Activated naive CD4-positive, alpha-beta T cell treated with anti-CD3 and anti-CD28 coated beads for 36 hours (primary cell): ENCODE results near the gene CPAMD8. TPM values are rescaled to one million over a fixed set of nuclear protein-coding genes. Genes with fewer than 3 reads are reported as not detected.
A peak's percentile ranks its signal among the peaks of the same experiment; 100 is the strongest.
"Not testable (repeated sequence)": the region's sequence is repeated elsewhere in the genome, so short reads cannot be mapped to it uniquely, and the experiment has no call there.

Source experiments
- CTCF ChIA-PET: fragments of 350-600 bp; sonication (Branson Sonifier 250); formaldehyde crosslinking; loops from one replicate; lab custom pipeline; 2021; ENCODE audit warnings: antibody characterized with exemption; lab: Charles Lee
- DNase-seq: peaks from one replicate; pipeline ENCODE4 v3.0.0-alpha.2; 2020
- H3K27ac Mint-ChIP-seq: one replicate; pipeline ENCODE4 v1.8.0; 2021; ENCODE audit warnings: mild to moderate bottlenecking, mixed read lengths
- H3K27me3 Mint-ChIP-seq: one replicate; pipeline ENCODE4 v1.8.0; 2021; ENCODE audit warnings: low read depth, mixed read lengths
- H3K36me3 Mint-ChIP-seq: one replicate; pipeline ENCODE4 v1.8.0; 2021; ENCODE audit warnings: low read depth, mixed read lengths
- H3K4me1 Mint-ChIP-seq: one replicate; pipeline ENCODE4 v1.8.0; 2021; ENCODE audit warnings: low read depth, mixed read lengths
- H3K4me3 Mint-ChIP-seq: one replicate; pipeline ENCODE4 v1.8.0; 2021; ENCODE audit warnings: mild to moderate bottlenecking, moderate library complexity, mixed read lengths
- H3K9me3 Mint-ChIP-seq: one replicate; pipeline ENCODE4 v1.8.0; 2021; ENCODE audit warnings: mixed read lengths
- intact Hi-C: fragments of 100-400 bp; cut with micrococcal nuclease; formaldehyde crosslinking; loops from one replicate; pipeline ENCODE4 v1.15.1; 2023
- total RNA-seq, 2 experiments: library from RNA; stranded (reverse); gene quantifications; one replicate each; pipeline ENCODE4 v1.2.3, GENCODE V29; 2021

The CPAMD8 gene
- total RNA-seq, 2 experiments from 2014 or later, result 0.41 to 0.44 TPM

DNA sequence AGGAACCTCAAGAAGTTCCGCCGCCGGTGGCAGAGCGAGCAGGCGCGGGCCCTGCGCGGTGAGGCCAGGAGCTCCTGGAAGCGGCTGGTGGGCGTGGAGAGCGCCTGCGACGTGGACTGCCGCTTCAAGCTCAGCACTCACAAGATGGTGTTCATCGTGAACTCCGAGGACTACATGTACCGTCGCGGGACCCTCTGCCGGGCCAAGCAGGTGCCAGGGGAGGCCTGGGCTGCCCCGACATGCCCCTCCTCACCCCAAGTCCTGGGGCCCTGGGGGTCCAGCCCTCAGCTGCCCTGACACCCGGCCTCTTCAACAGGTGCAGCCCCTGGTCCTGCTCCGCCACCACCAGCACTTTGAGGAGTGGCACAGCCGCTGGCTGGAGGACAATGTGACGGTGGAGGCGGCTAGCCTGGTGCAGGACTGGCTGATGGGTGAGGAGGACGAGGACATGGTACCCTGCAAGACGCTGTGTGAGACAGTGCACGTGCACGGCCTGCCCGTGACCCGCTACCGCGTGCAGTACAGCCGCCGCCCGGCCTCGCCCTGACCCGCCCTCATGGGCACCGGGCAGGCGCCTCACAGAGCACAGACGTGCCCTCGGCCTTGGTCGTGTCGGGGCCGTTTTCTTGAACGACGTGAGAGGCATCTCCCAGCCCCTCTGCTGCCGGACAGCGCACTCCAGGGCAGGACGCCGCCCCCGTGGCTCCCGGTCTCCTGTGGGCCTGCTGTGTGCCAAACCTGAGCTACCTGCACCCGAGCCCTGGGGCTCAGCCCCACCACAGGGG, 148.2 kb downstream of the CPAMD8 start:
- H3K27me3 Mint-ChIP-seq, result no peaks in the 10 kb centered on the region
- H3K9me3 Mint-ChIP-seq, result peaks cover 20% of the 10 kb centered on the region
- peaks cover 13% of the 10 kb centered on the region for H3K4me1 Mint-ChIP-seq
- H3K4me3 Mint-ChIP-seq, result no peak overlapping the region
- CTCF ChIA-PET, result no interaction called here
- intact Hi-C loops, result no loop called here
- no peak overlapping the region for H3K27ac Mint-ChIP-seq
- H3K36me3 Mint-ChIP-seq, result peaks cover 40% of the 10 kb centered on the region
- no peak for DNase-seq

DNA sequence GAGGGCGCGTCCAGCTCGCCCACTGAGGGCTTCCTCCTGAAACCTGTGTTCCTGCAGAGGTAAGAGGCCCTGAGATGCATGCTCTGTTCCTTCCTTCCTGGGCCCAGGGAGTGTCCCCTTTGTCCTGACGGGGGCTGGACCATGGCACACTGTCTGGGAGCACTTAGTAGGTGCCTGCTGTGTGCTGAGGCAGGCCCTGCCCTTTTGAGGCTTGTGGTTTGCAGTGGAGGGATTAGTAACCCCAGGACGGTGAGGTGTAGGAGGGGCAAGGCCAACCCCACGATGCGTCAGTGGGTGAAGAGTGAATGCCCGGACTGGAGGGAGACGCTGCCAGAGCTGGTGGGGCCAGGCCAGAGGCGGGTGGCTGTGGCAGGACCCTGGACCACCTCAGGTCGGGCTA, 149.0 kb downstream of the CPAMD8 start:
- Mint-ChIP-seq H3K4me1 (peaks cover 13% of the 10 kb centered on the region), H3K4me3 (no peak overlapping the region), H3K27ac (no peak overlapping the region), H3K9me3 (peaks cover 15% of the 10 kb centered on the region), H3K27me3 (no peaks in the 10 kb centered on the region), H3K36me3 (peaks cover 37% of the 10 kb centered on the region)
- no peak for DNase-seq
- intact Hi-C loops, result no loop called here
- CTCF ChIA-PET, result no interaction called here

GRCh38 chr19:16876904-16877361, 149.7 kb downstream of the CPAMD8 start:
- Mint-ChIP-seq H3K27ac (no peak overlapping the region), H3K4me1 (peaks cover 13% of the 10 kb centered on the region), H3K27me3 (no peaks in the 10 kb centered on the region), H3K36me3 (peaks cover 42% of the 10 kb centered on the region), H3K4me3 (no peak overlapping the region), H3K9me3 (peaks cover 9% of the 10 kb centered on the region)
- no peak for DNase-seq
- CTCF ChIA-PET, result no interaction called here
- intact Hi-C loops, result no loop called here

DNA sequence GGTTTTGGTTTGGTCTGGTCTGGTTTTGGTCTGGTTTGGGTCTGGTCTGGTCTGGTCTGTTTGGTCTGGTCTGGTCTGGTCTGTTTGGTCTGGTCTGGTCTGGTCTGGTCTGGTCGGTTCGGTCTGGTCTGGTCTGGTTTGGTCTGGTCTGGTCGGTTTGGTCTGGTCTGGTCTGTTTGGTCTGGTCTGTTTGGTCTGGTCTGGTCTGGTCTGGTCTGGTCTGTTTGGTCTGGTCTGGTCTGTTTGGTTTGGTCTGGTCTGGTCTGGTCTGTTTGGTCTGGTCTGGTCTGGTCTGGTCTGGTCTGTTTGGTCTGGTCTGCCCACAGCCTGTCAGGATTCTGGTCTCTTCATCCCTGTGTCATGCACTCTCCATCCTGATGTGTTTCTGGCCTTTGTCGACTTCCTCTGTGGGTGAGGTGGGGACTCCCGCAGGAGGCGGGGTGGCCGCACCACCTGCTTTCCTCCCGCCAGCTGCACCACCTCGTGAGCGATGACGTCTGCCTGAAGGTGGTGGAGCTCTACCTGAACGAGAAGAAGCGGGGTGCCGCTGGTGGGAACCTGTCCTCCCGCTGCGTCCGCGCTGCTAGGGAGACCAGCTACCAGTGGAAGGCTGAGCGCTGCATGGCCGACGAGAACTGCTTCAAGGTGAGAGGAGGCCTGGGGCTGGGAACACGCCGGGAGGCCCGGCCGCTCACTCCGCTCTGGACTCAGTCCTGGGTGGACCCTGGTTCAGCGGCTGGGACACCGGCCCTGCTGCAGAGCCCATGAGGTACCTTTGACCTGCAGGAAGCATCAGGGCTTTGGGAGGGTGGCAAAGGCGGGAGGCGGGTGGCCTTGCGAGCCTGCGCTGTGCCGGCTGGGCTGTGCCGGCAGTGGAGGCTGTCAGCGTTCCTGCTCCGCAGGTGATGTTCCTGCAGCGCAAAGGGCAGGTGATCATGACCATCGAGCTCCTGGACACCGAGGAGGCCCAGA, 150.7 kb downstream of the CPAMD8 start:
- Mint-ChIP-seq H3K9me3 (peaks cover 2% of the 10 kb centered on the region), H3K4me3 (no peak overlapping the region), H3K27ac (no peak overlapping the region), H3K4me1 (peaks cover 13% of the 10 kb centered on the region), H3K36me3 (peaks cover 46% of the 10 kb centered on the region), H3K27me3 (no peaks in the 10 kb centered on the region)
- intact Hi-C loops, result no loop called here
- DNase-seq, result no peak
- CTCF ChIA-PET, result no interaction called here

GRCh38 chr19:16874978-16875299, 151.7 kb downstream of the CPAMD8 start:
- H3K27ac Mint-ChIP-seq, result peak overlapping the region; percentile 79
- H3K36me3 Mint-ChIP-seq, result peaks cover 37% of the 10 kb centered on the region
- peaks cover 13% of the 10 kb centered on the region for H3K4me1 Mint-ChIP-seq
- DNase-seq, H3K27me3 Mint-ChIP-seq, intact Hi-C loops, H3K9me3 Mint-ChIP-seq, CTCF ChIA-PET, H3K4me3 Mint-ChIP-seq: not testable (repeated sequence)

GRCh38 chr19:16874250-16874977, 152.2 kb downstream of the CPAMD8 start:
- no peaks in the 10 kb centered on the region for H3K9me3 Mint-ChIP-seq
- H3K4me1 Mint-ChIP-seq, result peaks cover 13% of the 10 kb centered on the region
- CTCF ChIA-PET, result no interaction called here
- intact Hi-C loops, result no loop called here
- no peak for DNase-seq
- no peaks in the 10 kb centered on the region for H3K27me3 Mint-ChIP-seq
- peak overlapping the region; percentile 79 for H3K27ac Mint-ChIP-seq
- no peak overlapping the region for H3K4me3 Mint-ChIP-seq
- peaks cover 33% of the 10 kb centered on the region for H3K36me3 Mint-ChIP-seq

GRCh38 chr19:16873594-16873993, 153.0 kb downstream of the CPAMD8 start:
- Mint-ChIP-seq H3K4me1 (peaks cover 13% of the 10 kb centered on the region), H3K4me3 (no peak overlapping the region), H3K36me3 (peaks cover 24% of the 10 kb centered on the region), H3K9me3 (no peaks in the 10 kb centered on the region), H3K27me3 (no peaks in the 10 kb centered on the region), H3K27ac (no peak overlapping the region)
- intact Hi-C loops, result no loop called here
- no peak for DNase-seq
- CTCF ChIA-PET, result no interaction called here

DNA sequence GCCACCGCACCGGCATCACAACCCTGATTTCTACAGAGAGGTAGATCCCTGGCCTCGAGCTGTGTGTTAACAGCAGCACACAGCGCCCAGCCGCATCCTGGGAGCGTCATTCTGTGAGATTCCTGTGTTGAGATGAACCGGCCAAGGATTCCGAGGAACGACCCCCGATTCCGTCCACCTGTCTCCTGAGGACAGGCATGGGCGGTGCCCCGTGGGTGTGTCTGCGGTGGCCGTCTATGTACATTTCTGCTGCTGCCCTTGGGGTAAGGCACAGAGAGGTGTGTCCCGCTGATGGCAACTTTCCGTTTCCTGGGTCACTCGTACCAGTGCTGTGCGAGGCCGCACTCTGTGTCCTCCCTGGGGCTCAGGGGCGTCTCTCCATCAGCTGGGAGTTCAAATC, 153.9 kb downstream of the CPAMD8 start:
- no peak for DNase-seq
- Mint-ChIP-seq H3K4me1 (peaks cover 13% of the 10 kb centered on the region), H3K27ac (no peak overlapping the region), H3K27me3 (no peaks in the 10 kb centered on the region), H3K36me3 (peaks cover 23% of the 10 kb centered on the region), H3K9me3 (no peaks in the 10 kb centered on the region), H3K4me3 (no peak overlapping the region)
- intact Hi-C loops, result no loop called here
- CTCF ChIA-PET, result no interaction called here

- no peak overlapping the region for H3K4me3 Mint-ChIP-seq
- intact Hi-C loops, result no loop called here
- no peaks in the 10 kb centered on the region for H3K9me3 Mint-ChIP-seq
- no peak overlapping the region for H3K27ac Mint-ChIP-seq
- CTCF ChIA-PET, result no interaction called here
- no peaks in the 10 kb centered on the region for H3K27me3 Mint-ChIP-seq
- peaks cover 20% of the 10 kb centered on the region for H3K36me3 Mint-ChIP-seq
- no peak for DNase-seq
- peaks cover 13% of the 10 kb centered on the region for H3K4me1 Mint-ChIP-seq
Measured at GRCh38 chr19:16871871-16872270, 154.7 kb downstream of the CPAMD8 start.

- DNase-seq, result no peak
- CTCF ChIA-PET, result no interaction called here
- no peak overlapping the region for H3K4me3 Mint-ChIP-seq
- H3K4me1 Mint-ChIP-seq, result peaks cover 5% of the 10 kb centered on the region
- H3K27me3 Mint-ChIP-seq, result no peaks in the 10 kb centered on the region
- peaks cover 16% of the 10 kb centered on the region for H3K36me3 Mint-ChIP-seq
- no peaks in the 10 kb centered on the region for H3K9me3 Mint-ChIP-seq
- intact Hi-C loops, result no loop called here
- H3K27ac Mint-ChIP-seq, result no peak overlapping the region
Measured at GRCh38 chr19:16869331-16869972, 157.2 kb downstream of the CPAMD8 start.

DNA sequence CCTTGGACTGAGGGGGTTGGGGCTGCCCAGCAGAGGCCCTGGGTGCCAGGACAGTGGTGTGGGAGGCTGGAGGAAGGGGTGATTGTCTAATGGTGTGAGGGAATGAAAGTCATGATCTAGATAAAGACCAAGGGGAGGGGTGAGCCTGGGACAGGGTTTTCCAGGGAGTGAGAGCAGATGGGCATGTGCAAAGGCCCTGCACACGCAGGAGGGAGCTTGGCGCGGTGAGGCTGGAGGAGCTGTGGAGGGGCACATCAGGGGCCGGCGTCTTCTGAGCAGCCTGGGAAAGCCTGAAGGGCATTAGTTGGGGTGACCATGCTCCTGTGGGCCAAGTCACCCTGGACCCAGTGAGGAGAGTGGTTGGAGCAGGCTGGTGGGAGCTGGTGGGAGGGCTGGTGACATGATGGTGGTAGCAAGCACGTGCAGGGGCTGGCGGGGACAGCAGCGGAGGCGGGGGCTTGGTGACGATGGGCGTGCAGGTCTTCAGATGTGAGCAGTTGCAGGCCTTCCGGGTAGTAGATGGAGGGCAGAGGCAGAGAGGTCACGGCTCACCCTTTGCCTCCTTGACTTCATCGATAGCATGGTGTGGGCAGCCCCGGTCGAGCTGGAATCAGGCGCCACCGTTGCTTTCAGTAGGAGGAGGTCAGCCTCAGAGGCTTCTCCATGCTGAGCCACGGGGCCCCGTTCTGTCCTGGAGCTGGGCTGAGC, 158.0 kb downstream of the CPAMD8 start:
- CTCF ChIA-PET, result no interaction called here
- intact Hi-C loops, result no loop called here
- peaks cover 13% of the 10 kb centered on the region for H3K36me3 Mint-ChIP-seq
- no peak for DNase-seq
- no peaks in the 10 kb centered on the region for H3K9me3 Mint-ChIP-seq
- H3K4me1 Mint-ChIP-seq, result no peaks in the 10 kb centered on the region
- no peak overlapping the region for H3K27ac Mint-ChIP-seq
- H3K4me3 Mint-ChIP-seq, result no peak overlapping the region
- H3K27me3 Mint-ChIP-seq, result no peaks in the 10 kb centered on the region
